A204.1 (cell line): Measurements from ENCODE around the gene IL19.
"Not testable (repeated sequence)": the region's sequence is repeated elsewhere in the genome, so short reads cannot be mapped to it uniquely, and the experiment has no call there.

ENCODE experiments used
- FAIRE-seq: peaks from 2 replicates; lab custom pipeline; 2012; peaks lifted over from hg19 to GRCh38; lab: Jason Lieb, UNC

IL19 gene

DNA sequence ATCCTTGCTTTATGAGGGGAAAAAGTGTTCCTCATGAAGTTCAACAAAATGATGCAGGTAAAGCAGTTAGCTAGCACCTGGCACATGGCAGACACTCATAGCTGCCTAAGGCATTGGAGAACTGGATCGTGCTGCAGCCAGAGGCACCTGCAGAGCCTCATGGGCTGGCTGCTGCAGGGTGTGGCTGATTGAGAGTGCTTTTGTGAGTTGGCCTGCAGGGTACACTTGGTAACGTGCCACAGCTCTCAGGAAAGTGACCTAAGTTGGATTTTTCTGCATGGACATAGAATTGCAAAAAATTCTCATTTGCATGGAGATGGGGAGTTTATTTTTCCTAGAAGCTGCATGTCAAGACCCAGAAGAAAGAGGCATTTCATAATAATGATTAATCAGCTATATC is 63.2 kb downstream of the IL19 start:
- no peak for FAIRE-seq

DNA sequence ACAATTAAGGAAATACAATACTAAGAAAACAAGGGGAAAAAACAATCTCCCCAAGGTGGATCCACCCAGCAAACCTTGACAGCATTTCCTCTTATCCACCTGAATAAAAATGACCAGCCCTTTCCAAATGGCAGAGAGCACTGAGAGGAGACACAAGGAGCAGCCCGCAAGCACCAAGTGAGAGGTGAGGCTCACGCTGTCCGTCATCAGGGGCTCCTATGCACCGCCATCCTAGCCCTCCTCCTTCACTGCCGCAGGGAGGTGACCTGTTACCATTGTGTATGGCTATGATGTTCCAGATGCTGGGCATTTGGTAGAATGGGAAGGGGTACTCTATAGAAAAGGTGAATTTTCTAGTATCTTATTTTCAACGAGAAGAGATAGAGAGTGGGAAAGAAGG is 63.6 kb downstream of the IL19 start:
- FAIRE-seq, result no peak

GRCh38 chr1:206834711-206835110 is 64.1 kb downstream of the IL19 start:
- FAIRE-seq, result no peak

- FAIRE-seq, result no peak
Measured at GRCh38 chr1:206835186-206835585, 64.6 kb downstream of the IL19 start.

DNA sequence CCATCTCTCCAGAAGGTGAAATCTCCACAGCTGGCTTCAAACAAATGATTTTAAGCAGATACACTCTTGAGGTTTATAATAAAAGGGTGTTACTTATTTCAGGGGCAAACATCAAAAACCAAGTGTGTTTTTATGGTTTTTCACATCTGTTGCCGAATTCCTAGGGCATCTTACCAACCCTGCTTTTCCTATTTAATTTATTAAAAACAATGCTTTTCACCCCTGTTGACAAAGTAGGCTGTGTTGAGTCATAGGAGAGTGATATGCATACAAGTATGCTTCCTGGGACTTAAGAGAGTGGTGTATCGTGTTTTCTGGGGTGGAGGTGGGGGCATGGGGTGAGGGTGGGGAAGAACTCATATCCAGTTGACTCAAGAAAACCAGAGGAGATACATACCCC is 65.5 kb downstream of the IL19 start:
- no peak for FAIRE-seq

GRCh38 chr1:206839006-206839560 is 68.5 kb downstream of the IL19 start:
- no peak for FAIRE-seq

- FAIRE-seq, result no peak
Measured at GRCh38 chr1:206839857-206840256, 69.3 kb downstream of the IL19 start.

DNA sequence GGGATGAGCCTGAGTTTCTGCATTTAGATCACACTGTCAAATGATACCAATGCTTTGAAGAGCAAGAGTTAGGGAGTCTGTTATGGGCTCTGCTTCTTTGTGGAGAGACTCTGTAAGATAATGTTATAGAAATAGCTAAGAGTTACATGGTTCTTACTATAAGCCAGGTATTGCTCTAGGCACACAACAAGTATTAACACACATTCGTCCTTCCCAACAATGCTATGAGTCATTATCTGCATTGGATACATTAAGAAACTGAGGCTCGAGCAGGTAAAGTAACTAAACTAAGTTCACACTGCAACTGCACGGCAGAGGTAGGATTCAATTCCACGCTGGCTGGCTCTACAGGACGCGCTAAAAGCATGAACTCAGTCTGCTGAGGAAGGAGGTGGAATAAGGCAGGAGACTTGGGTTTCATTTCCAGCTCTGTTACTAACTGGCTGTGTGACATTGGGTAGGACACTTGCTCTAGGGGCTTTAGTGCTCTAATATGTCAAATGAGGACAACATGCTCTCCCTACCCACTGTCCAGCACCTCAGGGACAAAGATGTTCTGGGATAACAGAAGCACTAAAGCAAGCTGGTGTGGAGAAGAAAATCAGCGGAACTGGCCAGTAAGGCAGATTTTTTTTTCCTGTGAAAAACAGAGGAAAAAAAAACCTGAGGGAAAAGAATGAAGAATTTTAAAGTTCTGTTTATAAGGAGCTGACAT is 71.2 kb downstream of the IL19 start:
- no peak for FAIRE-seq

DNA sequence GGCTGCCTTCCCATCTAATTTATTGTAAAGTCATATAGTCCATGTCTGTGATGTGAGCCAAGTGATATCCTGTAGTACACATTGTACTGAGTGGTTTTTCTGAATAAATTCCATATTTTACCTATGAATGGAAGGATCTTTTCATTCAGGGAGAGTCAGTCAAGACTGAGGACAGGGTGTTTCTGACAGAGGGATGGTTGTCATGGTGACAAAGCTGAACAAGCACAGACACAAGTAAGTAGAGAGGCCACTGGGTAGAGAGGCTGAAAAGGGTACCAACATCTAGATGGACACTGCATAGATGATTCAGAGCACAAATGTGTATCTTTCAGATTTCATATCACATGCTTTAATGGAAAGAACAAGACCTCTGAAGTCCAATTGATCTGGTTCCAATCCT is 72.3 kb downstream of the IL19 start:
- FAIRE-seq, result no peak

DNA sequence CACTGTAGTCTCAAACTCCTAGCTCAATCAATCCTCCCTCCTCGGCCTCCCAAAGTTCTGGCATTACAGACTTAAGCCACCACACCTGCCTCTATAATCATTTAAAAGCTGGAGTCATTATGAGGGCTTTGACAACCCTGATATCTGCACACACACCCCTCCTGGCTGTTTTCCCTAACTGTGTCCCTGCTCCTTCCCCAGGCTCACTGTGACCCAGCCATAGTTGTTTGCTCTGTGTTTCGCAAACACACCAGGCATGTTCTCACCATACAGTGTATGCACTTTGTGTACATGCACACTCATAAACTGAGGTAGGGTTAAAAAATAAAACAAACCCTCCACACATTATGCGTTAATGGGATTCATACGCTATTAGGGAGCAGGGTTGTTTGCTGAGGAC is 73.1 kb downstream of the IL19 start:
- FAIRE-seq, result no peak

DNA sequence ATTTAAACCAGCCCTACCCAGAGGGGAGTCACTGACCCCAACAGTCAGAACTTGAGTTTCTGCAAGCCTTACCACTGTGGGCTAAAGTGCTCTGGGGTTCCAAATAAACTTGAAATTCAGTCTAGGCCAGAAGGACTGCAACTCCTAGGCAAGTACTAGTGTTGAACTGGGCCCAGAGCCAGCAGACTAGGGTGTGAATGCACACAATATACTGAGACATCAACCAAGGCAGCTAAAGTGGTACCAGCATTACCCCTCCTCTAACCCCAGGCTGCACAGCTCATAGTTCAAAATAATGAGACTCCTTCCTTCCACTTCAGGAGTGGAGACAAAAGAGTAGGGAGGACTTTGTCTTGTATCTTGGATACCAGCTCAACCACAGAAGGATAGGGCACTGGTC is 75.9 kb downstream of the IL19 start:
- no peak for FAIRE-seq

- FAIRE-seq, result no peak
Measured at GRCh38 chr1:206847337-206847834, 76.8 kb downstream of the IL19 start.

DNA sequence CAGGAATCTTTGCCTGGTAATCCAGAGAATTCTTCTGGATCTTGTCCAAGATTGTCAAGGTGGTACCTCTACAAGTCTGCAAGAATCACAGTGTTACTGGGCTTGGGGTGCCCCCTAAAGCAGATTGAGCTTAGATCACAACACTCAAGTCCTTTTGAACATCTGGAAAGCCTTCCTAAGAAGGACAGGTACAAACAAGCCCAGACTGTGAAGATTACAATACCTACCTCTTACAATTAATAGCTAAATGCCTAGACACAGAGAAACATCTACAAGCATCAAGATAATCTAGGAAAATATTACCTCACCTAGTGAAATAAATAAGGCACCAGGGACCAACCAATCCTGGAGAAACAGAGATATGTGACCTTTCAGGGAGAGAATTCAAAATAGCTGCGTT is 77.4 kb downstream of the IL19 start:
- no peak for FAIRE-seq

- FAIRE-seq, result no peak
Measured at GRCh38 chr1:206850401-206850800, 79.8 kb downstream of the IL19 start.

DNA sequence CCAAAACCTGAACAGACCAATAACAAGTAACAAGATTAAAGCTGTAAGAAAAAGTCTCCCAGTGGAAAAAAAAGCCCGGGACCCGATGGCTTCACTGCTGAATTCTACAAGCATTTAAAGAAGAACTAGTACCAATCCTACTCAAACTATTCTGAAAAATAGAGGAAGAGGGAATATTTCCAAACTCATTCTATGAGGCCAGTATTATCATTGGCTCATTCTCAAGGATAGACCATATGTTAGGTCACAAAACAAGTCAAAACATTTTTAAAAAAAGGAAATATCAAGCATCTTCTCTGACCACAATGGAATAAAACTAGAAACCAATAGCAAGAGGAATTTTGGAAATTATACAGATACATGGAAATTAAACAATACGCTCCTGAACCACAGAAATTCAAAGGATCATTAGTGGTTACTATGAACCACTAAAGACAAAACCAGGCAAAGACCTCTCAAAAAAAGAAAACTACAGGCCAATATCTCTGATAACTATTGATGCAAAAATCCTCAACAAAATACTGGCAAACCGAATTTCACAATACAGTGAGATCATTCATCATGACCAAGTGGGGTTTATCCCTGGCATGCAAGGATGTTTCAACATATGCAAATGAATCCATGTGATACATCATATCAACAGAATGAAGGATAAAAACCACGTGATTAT is 80.9 kb downstream of the IL19 start:
- FAIRE-seq, result no peak

DNA sequence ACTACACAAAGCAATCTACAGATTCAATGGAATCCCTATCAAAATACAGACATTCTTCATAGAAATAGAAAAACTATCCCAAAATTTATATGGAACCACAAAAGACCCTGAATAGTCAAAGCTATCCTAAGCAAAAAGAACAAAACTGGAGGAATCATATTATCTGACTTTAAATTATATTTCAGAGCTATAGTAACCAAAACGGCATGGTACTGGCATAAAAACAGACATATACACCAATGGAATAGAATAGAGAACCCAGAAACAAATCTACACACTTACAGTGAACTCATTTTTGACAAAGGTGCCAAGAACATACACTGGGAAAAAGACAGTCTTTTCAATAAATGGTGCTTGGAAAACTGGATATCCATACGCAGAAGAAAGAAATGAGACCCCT is 82.1 kb downstream of the IL19 start:
- not testable (repeated sequence) for FAIRE-seq

DNA sequence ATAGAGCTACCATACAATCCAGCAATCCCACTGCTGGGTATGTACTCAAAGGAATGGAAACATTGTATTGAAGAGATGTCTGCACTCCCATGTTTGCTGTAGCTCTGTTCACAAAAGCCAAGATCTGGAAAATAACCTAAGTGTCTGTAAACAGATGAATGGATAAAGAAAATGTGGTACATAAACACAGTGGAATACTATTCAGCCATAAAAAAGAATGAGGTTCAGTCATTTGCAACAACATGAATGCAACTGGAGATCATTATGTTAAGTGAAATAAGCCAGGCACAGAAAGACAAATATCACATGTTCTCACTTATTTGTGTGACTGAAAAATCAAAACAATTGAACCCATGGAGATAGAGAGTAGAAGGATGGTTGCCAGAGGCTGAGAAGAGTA is 83.1 kb downstream of the IL19 start:
- not testable (repeated sequence) for FAIRE-seq

GRCh38 chr1:206854401-206855129 is 84.0 kb downstream of the IL19 start:
- no peak for FAIRE-seq

GRCh38 chr1:206855859-206856258 is 85.3 kb downstream of the IL19 start:
- no peak for FAIRE-seq

GRCh38 chr1:206856674-206857464 is 86.3 kb downstream of the IL19 start:
- no peak for FAIRE-seq

GRCh38 chr1:206859082-206859521 is 88.5 kb downstream of the IL19 start:
- FAIRE-seq, result no peak

GRCh38 chr1:206860165-206860564 is 89.6 kb downstream of the IL19 start:
- FAIRE-seq, result no peak
